Right lobe of liver (tissue), 4 donors: ENCODE results near the gene REV3L.

Experiments
- POLR2A ChIP-seq: fragments of 450-650 bp; IDR thresholded peaks from one replicate; pipeline ENCODE4 v1.6.1; 2017; ENCODE audit warnings: antibody characterized with exemption, mild to moderate bottlenecking
- TF ChIP-seq, protein P1 (sequence below), 4 donors: fragments of 200-600 bp in 3 of 4; fragments of 450-650 bp in 1 of 4; IDR thresholded peaks; one replicate each; pipeline versions ENCODE4 v1.5.1 to v1.8.0; 2016 to 2022; ENCODE audit warnings: antibody characterized with exemption in 4 of 4, mild to moderate bottlenecking in 2 of 4
- donor health status: DM: no; HTN: no; CAD: no.
- donor health status: DM: no; HTN: no; CAD: no.
- donor health status: DM: no; HTN: yes; CAD: no.

DNA sequence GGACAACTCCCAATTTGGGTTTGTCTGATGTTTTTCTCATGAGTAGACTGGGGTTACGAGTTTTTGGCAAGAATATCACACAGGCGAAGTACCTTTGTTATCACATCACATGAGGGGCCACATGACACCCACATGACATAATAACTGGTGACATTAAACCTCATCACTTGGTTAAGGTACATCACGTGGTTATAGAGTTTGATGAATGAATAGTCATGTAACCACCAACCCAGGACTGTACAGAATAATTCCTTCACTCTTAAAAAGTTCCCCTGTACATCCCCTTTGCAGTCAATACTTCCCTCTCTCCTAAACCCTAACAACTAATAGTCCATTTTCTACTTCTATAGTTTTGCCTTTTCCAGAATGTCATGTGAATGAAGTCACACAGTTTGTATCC is 83.4 kb downstream of the REV3L start:
- TF ChIP-seq, protein P1, sequence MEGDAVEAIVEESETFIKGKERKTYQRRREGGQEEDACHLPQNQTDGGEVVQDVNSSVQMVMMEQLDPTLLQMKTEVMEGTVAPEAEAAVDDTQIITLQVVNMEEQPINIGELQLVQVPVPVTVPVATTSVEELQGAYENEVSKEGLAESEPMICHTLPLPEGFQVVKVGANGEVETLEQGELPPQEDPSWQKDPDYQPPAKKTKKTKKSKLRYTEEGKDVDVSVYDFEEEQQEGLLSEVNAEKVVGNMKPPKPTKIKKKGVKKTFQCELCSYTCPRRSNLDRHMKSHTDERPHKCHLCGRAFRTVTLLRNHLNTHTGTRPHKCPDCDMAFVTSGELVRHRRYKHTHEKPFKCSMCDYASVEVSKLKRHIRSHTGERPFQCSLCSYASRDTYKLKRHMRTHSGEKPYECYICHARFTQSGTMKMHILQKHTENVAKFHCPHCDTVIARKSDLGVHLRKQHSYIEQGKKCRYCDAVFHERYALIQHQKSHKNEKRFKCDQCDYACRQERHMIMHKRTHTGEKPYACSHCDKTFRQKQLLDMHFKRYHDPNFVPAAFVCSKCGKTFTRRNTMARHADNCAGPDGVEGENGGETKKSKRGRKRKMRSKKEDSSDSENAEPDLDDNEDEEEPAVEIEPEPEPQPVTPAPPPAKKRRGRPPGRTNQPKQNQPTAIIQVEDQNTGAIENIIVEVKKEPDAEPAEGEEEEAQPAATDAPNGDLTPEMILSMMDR (IDR thresholded peaks at IDR 0.05): no peak
- no peak for TF ChIP-seq POLR2A
